Parathyroid adenoma (tissue), 2 donors: Measurements from ENCODE around the gene PDGFD.

Experiments
- H2AFZ ChIP-seq: fragments of 300-600 bp; sonication (generic); one replicate; pipeline ENCODE4 v1.7.0; 2017; ENCODE audit warnings: antibody characterized with exemption, mild to moderate bottlenecking
- H3K27ac ChIP-seq: fragments of 300-600 bp; sonication (generic); one replicate; pipeline ENCODE4 v1.7.0; 2017
- H3K27me3 ChIP-seq: fragments of 300-600 bp; sonication (generic); one replicate; pipeline ENCODE4 v1.7.0; 2017; ENCODE audit warnings: low read length; ENCODE audit not compliant: control insufficient read depth, insufficient read depth
- H3K36me3 ChIP-seq: fragments of 300-600 bp; sonication (generic); one replicate; pipeline ENCODE4 v1.7.0; 2017; ENCODE audit warnings: low read length; ENCODE audit not compliant: control insufficient read depth, insufficient read depth
- H3K4me1 ChIP-seq: fragments of 300-600 bp; sonication (generic); one replicate; pipeline ENCODE4 v1.7.0; 2017; ENCODE audit warnings: control low read depth
- H3K4me2 ChIP-seq: fragments of 300-600 bp; sonication (generic); one replicate; pipeline ENCODE4 v1.7.0; 2017; ENCODE audit warnings: low read length
- H3K4me3 ChIP-seq: fragments of 300-600 bp; sonication (generic); one replicate; pipeline ENCODE4 v1.7.0; 2017; ENCODE audit warnings: low read depth, low read length
- H3K79me2 ChIP-seq: fragments of 300-600 bp; sonication (generic); one replicate; pipeline ENCODE4 v1.7.0; 2017; ENCODE audit warnings: control low read depth
- H3K9ac ChIP-seq: fragments of 300-600 bp; sonication (generic); one replicate; pipeline ENCODE4 v1.7.0; 2017; ENCODE audit warnings: mild to moderate bottlenecking
- H3K9me3 ChIP-seq: fragments of 300-600 bp; sonication (generic); one replicate; pipeline ENCODE4 v1.7.0; 2017; ENCODE audit warnings: low read length; ENCODE audit not compliant: control insufficient read depth
- CTCF ChIP-seq: fragments of 300-600 bp; sonication (generic); IDR thresholded peaks from one replicate; pipeline ENCODE4 v1.7.0; 2017; ENCODE audit warnings: antibody characterized with exemption, mild to moderate bottlenecking
- donor health status: primary hyperparathyroidism.

Gene PDGFD

DNA sequence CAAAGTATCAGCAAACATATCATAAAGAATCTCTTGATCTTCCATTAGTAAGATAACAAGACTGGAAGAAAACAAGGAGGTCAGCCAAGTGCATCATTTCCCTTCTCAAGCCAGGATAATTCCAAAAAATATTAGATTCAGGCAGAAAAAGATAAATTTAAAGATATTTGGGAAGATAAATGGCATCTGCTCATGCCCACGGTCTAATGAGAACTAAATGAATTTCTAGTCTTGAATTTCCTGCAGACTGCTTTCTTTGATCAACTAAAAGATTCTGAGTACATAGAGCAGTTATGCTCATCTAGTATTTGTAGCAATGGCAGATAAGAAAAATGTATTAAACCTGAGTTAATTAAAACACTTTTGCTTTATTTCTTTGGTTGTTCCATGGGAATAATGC, 96.4 kb downstream of the PDGFD start:
- Histone ChIP-seq H2AFZ (no peak overlapping the region), H3K27ac (no peak overlapping the region), H3K4me3 (no peak overlapping the region), H3K36me3 (no peaks in the 10 kb centered on the region), H3K79me2 (no peaks in the 10 kb centered on the region), H3K4me2 (no peak overlapping the region), H3K4me1 (no peaks in the 10 kb centered on the region), H3K27me3 (no peaks in the 10 kb centered on the region), H3K9ac (no peak overlapping the region), H3K9me3 (no peaks in the 10 kb centered on the region)
- no peak for TF ChIP-seq CTCF

DNA sequence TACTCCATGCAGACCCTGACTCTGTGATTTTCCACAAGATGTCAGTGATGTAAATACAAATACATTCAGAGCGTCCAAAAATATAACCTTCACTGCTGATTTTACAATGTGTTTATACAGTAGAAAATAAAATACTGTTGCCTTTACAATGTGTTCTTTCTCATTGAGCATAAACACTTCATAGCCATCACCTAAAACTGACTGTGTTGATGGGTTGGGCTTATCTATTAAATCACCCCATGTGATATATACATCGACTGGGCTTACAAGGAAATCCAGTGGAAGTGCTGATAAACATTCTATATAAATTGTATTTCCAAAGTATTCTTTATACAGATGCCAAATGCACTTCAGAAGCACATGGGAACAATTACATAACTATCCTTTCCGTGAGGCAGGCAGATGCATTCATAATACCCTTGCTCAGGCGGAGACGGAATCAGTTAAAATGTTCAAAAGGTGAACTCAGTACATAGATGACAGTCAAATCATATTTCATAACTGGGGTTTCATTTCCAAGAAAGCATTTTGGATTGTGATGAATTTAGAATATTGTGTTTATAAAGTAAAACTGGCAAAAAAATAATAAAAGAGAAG, 99.8 kb downstream of the PDGFD start:
- H3K27ac ChIP-seq, result no peak overlapping the region
- H3K9ac ChIP-seq, result no peak overlapping the region
- no peak overlapping the region for H2AFZ ChIP-seq
- no peak for TF ChIP-seq CTCF
- no peaks in the 10 kb centered on the region for H3K36me3 ChIP-seq
- no peaks in the 10 kb centered on the region for H3K4me1 ChIP-seq
- no peaks in the 10 kb centered on the region for H3K27me3 ChIP-seq
- H3K4me2 ChIP-seq, result no peak overlapping the region
- H3K4me3 ChIP-seq, result no peak overlapping the region
- H3K79me2 ChIP-seq, result no peaks in the 10 kb centered on the region
- no peaks in the 10 kb centered on the region for H3K9me3 ChIP-seq

DNA sequence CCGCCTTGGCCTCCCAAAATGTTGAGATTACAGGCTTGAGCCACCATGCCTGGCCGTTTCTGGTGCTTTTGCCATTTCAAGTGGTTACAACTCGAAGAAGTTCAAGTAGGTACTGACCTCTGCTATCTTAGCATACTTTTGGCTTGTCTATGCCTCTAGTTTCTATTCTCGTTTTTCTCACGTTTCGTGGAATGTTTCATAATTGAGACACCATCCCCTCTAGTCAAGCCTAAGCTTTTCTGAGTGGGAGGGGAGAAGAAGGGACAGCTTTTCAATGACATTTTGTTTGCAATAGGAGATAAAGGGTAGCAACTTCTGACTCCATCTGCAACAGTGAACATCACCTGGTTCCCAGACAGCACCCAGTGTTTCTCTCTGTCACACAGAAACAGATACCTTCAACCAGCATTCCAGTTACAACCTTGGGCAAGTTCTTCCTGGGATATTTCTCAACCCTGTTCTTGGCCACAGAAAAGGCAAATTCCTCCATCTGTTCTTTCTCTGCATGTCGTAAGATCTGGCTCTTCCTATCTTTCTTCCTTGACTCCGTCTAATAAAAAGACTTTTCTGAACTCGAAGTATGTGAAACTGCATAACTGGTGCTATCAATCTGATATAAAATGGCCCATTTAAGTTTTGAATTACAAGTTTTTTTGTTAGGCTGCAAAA, 102.0 kb downstream of the PDGFD start:
- Histone ChIP-seq H3K27me3 (no peaks in the 10 kb centered on the region), H3K79me2 (no peaks in the 10 kb centered on the region), H3K9ac (no peak overlapping the region), H3K4me2 (no peak overlapping the region), H3K4me1 (no peaks in the 10 kb centered on the region), H2AFZ (no peak overlapping the region), H3K9me3 (no peaks in the 10 kb centered on the region), H3K36me3 (no peaks in the 10 kb centered on the region), H3K4me3 (no peak overlapping the region), H3K27ac (no peak overlapping the region)
- TF ChIP-seq CTCF, result no peak

DNA sequence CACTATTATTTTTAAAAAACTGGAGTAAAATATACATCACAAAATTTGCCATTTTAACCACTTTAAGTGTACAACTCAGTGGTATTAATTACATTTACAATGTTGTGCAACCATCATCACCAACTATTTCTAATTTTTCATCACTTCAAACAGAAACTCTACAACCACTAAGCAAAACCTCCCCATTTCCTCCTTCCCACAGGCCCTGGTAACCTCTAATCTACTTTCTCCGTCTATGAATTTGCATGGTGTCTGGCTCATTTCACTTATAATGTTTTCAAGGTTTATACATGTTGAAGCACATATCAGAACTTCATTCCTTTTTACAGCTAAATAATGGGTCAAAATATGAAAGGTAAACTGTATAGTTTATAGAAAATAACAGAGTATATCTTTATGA, 103.1 kb downstream of the PDGFD start:
- Histone ChIP-seq H3K27me3 (no peaks in the 10 kb centered on the region), H3K9me3 (no peaks in the 10 kb centered on the region), H3K4me3 (no peak overlapping the region), H3K9ac (no peak overlapping the region), H3K36me3 (no peaks in the 10 kb centered on the region), H2AFZ (no peak overlapping the region), H3K79me2 (no peaks in the 10 kb centered on the region), H3K4me2 (no peak overlapping the region), H3K4me1 (no peaks in the 10 kb centered on the region), H3K27ac (no peak overlapping the region)
- TF ChIP-seq CTCF, result no peak
